ENCODE measurements around the gene KRTAP10-8.
"Not testable (repeated sequence)": the region's sequence is repeated elsewhere in the genome, so short reads cannot be mapped to it uniquely, and the experiment has no call there.

Gene KRTAP10-8

GRCh38 chr21:44578371-44579055 is 33.4 kb upstream of the KRTAP10-8 start:
- FAIRE-seq (no peak), DNase-seq (ENCODE audit: extremely low spot score, insufficient read length, low read depth) (no peak)

- no peak for FAIRE-seq
- DNase-seq (ENCODE audit: extremely low spot score, insufficient read length, low read depth) = no peak
Measured at GRCh38 chr21:44579056-44579832, 32.6 kb upstream of the KRTAP10-8 start.

DNA sequence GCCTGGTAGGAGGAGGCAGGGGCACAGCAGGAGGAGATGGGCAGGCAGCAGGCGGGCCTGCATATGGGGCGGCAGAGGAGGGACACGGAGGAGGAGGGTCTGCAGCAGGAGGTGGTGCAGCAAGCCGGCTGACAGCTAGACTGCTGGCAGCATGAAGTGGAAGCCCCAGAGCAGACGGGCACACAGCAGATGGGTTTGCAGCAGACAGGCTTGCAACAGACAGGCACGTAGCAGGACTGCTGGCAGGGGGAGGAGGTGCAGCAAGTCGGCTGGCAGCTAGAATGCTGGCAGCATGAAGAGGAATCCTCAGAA is 32.1 kb upstream of the KRTAP10-8 start:
- DNase-seq (ENCODE audit: extremely low spot score, insufficient read length, low read depth) (no peak), FAIRE-seq (no peak)

- not testable (repeated sequence) for DNase-seq (ENCODE audit: extremely low spot score, insufficient read length, low read depth)
Measured at GRCh38 chr21:44580231-44580821, 31.6 kb upstream of the KRTAP10-8 start, which contains the start of gene KRTAP10-5. Gene KRTAP10-5 (minus strand): TSS chr21:44580604. CDS start chr21:44580578, 26 bp downstream.

GRCh38 chr21:44581158-44581557 is 30.7 kb upstream of the KRTAP10-8 start:
- no peak for FAIRE-seq

More at GRCh38 chr21:44580231-44580821, 31.6 kb upstream of the KRTAP10-8 start, which contains the start of gene KRTAP10-5:
- not testable (repeated sequence) for FAIRE-seq

DNA sequence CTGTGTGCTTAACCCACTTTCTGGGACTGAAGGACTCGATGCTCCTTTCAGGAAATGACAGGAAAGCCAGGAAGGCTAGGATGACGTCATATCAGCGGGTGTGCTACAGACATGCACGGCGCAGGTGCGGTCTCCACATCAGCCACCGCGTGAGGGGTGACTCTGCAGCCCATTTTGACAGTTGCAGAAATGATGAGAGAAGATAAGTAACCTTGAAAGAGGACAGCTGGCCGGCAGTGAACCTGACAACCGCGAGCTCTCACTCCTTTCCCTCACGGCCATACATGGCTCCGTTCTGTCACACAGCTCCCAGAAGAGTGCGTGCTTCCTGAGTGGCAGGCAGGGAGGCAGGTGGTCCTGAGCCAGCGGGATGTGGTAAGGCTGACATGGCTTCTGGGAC is 29.8 kb upstream of the KRTAP10-8 start:
- DNase-seq (ENCODE audit: extremely low spot score, insufficient read length, low read depth) (no peak), FAIRE-seq (no peak)

More at GRCh38 chr21:44581158-44581557, 30.7 kb upstream of the KRTAP10-8 start:
- DNase-seq (ENCODE audit: extremely low spot score, insufficient read length, low read depth) = no peak

GRCh38 chr21:44583089-44583799 is 28.6 kb upstream of the KRTAP10-8 start:
- FAIRE-seq = no peak
- no peak for DNase-seq (ENCODE audit: extremely low spot score, insufficient read length, low read depth)

GRCh38 chr21:44583800-44584147 is 28.1 kb upstream of the KRTAP10-8 start:
- FAIRE-seq (no peak), DNase-seq (ENCODE audit: extremely low spot score, insufficient read length, low read depth) (no peak)

DNA sequence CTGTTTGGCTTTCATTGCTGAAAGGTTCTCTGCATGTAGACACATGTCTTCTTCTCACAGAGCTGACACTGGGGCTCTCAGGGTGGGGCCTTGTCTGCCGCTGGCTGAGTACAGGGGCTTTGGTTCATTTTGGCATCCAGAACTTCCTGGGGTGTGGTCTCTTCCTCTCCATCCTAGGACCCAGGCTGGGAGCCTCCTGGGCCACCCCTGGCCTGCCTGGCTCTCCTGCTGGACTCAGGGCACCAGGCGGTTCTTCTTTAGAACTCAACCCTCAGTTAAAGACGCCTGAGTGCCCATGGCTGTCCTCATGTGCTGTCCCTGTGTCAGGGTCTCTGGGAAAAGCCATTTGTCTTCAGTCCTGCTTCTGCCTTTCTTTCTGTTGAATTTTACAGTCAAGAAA is 26.0 kb upstream of the KRTAP10-8 start:
- DNase-seq (ENCODE audit: extremely low spot score, insufficient read length, low read depth) = no peak
- no peak for FAIRE-seq

GRCh38 chr21:44589094-44589493 is 22.8 kb upstream of the KRTAP10-8 start:
- no peak for DNase-seq (ENCODE audit: extremely low spot score, insufficient read length, low read depth)
- no peak for FAIRE-seq

DNA sequence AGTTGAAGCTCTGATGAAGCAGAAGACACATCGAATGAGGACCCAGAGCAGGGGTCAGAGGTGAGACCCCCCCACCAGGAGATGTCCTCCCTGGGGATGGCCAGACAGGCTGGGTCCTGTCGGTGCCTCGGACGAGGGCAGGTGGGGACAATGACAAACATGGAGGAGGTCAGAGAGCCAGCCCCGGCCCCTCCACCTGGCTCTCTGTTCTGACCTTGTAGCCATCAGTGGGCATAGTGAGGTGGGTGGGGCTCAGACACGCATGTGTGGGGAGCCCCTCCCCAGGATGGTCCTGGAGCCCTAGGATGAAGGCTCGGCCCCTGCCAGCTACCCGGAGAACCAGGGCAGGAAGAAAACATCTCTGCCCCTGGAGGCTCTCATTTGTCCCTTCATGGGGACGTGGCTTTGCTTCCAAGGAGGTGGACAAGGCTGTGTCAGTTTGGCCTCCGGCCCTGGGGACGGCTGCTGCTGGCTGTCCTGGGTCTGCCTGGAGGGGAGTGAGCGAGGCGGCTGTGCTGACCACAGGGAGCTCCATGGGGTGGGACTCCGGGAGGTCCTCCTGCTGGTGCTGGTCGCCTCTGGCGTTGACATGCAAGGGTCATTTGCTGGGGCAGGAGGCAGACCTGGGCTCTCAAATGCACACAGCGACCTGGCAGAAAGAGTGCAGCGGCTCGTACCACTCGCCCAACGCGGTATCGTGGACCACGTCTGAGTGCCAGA is 22.1 kb upstream of the KRTAP10-8 start:
- DNase-seq (ENCODE audit: extremely low spot score, insufficient read length, low read depth) = no peak
- FAIRE-seq = no peak

- DNase-seq (ENCODE audit: extremely low spot score, insufficient read length, low read depth) (no peak), FAIRE-seq (no peak)
Measured at GRCh38 chr21:44590311-44590721, 21.6 kb upstream of the KRTAP10-8 start.

DNA sequence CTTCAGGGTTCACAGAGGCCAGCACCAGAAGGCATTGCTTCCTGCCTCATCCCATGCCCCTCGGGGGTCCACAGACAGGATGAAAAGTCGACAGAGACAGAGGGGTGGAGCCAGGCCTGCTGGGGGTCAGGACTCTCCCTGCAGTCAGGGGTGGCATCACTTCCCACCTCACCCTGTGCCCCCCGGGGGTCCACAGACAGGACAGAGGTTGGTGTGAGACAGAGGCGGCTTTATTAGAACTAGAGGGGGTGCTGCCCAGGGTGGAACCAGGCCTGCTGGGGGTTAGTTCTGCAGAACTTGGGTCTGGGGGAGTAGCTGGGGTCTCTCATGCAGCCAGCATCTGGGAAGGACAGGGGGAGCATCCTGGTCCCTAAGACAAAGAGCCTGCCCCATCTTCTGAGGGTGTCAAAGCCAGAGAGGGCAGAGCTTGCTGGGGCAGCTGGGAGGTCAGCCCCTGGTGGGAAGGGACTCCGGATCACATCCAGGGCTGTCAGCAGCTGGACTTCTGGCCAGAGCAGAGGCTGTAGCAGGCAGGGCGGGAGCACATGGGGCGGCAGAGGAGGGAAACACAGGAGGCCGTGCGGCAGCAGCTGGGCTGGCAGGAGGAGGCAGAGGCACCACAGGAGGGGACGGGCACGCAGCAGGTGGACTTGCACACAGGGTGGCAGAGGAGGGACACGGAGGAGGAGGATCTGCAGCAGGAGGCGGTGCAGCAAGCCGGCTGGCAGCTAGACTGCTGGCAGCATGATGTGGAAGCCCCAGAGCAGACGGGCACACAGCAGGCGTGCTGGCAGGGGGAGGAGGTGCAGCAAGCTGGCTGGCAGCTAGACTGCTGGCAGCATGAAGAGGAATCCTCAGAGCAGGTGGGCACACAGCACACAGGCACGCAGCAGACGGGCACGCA is 20.7 kb upstream of the KRTAP10-8 start:
- not testable (repeated sequence) for DNase-seq (ENCODE audit: extremely low spot score, insufficient read length, low read depth); FAIRE-seq

DNA sequence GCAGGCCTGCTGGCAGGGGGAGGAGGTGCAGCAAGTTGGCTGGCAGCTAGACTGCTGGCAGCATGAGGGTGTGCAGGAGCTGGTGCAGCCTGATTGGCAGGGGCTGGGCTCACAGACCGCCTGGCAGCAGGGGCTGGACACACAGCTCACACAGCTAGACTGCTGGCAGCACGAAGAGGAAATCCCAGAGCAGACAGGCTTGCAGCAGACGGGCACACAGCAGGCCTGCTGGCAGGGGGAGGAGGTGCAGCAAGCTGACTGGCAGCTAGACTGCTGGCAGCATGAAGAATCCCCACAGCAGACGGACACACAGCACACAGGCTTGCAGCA is 20.1 kb upstream of the KRTAP10-8 start:
- not testable (repeated sequence) for DNase-seq (ENCODE audit: extremely low spot score, insufficient read length, low read depth); FAIRE-seq

DNA sequence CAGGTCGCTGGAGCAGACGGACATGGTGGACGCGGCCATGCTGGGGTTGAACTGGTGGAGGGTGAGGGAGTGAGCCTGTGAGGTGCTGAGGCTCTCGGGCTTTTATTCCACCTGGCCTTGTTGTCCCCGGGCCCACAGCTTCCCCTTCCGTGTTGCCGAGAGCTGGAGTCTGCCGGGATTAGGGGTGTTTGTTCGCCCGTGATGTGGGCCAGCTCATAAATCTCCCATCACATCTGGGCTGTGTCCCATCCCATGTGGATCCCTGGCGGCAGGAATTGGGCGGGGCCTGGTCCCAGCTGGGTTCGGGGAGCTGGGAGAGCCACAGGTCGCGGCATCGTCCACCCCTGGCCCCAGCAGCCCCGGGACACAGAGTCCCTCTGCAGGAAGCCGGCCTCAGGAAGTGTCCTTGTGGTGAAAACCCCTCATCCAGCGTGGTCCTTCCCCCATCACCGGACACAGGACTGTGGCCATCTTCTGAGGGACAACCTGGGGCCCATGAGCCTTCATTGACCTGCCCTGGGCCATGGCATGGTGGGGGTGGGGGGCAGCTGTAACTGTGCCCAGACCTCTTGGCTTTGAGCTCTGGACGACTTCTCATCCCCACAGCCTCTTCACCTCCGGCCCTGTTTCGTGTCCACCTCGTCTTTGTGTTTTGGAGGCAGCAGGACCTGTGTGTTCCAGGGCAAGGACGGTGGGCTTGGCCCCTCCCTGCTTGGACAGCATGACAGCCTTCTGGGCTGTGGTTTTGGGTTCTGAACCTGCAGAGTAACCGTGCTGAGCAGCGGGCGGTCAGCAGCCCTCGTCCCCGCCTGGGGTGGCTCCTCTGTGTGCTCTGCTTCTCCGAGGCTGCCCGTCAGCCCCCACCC is 19.2 kb upstream of the KRTAP10-8 start, which contains the start of gene KRTAP10-6:
TSS of gene KRTAP10-6 (minus strand) at position 60 of the 866 bp plus-strand sequence. CDS start at position 39, 21 bp downstream.
- FAIRE-seq = no peak

DNA sequence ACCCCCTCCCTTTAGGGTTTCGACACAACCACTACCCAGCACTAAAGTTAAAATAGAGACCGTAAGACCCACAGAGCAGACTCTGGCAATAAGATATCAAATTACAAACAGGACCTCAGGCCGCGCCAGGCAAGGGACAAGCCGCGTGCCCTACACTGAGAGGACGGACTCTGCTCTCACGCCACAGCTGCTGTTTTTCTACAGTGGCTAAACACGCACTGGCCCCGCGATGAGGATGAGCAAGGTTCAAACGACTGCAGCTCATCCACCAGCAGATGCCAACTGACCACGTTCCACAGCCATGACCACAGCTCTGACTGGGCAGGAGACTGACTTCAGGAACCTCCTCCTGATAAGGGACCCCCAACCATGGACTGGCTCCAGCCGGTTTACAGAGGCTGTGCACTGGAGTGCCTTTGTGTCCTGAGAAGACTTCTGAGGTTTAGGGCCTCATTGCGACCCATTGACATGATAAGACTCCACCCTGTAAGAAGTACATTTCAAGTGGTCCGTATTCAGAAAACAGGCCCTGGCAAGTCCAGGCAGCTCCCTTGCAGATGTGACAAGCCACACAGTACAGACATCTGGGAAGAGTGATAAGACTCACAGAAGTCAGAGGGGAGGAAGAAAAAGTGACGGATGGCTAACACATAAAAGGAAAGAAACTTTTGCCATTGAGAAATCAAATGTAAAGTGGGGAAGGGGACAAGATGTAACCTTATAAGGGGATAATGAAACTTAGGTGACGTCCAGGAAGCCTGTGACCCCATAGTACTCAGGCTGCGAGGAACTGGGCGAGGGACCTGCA is 18.1 kb upstream of the KRTAP10-8 start:
- no peak for DNase-seq (ENCODE audit: extremely low spot score, insufficient read length, low read depth)
- FAIRE-seq = no peak

More for the DNA sequence above, 19.2 kb upstream of the KRTAP10-8 start, which contains the start of gene KRTAP10-6:
- no peak for DNase-seq (ENCODE audit: extremely low spot score, insufficient read length, low read depth)

DNA sequence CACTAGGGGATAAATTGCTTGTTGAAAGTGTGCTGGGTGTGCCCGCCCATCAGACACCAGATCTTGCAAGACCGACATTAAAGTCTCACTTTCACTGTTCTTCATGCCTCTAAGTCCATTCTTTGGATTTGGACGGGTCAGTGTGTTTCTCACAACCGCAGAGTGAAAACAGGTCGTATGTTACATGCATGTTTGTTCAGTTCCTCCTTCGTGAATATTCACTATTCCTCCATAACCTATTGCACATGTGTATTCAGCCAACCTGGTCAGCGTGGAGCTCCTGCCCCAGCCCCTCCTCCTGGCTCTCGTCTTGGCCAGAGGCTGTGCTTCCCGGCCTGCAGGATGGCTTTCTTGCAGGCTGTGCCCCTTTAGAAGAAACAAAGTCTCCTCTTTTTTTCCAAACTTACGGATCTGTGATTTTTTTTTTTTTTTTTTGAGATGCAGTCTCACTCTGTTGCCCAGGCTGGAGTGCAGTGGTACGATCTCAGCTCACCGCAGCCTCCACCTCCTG is 17.4 kb upstream of the KRTAP10-8 start:
- no peak for DNase-seq (ENCODE audit: extremely low spot score, insufficient read length, low read depth)
- FAIRE-seq = no peak
